CD4-positive, alpha-beta memory T cell (primary cell): ENCODE results near the gene KISS1R. TPM values are rescaled to one million over a fixed set of nuclear protein-coding genes. Genes with fewer than 3 reads are reported as not detected.

Experiments
- CTCF ChIA-PET: fragments of 350-600 bp; sonication (Branson Sonifier 250); formaldehyde crosslinking; loops from one replicate; lab custom pipeline; 2021; ENCODE audit warnings: inconsistent platforms; ENCODE audit not compliant: partially characterized antibody; lab: Charles Lee
- POLR2A ChIA-PET: fragments of 350-600 bp; sonication (Branson Sonifier 250); formaldehyde crosslinking; loops from one replicate; lab custom pipeline; 2021; ENCODE audit not compliant: partially characterized antibody; lab: Charles Lee
- DNase-seq, 5 donors: peaks; one replicate each; pipeline versions ENCODE4 v3.0.0 to v3.0.0-alpha.2; 2020 to 2022; ENCODE audit warnings: mixed read lengths in 1 of 5
- H3K27ac ChIP-seq: one replicate; pipeline ENCODE4 v1.7.0; 2013; ENCODE audit warnings: low read depth, low read length
- H3K27me3 ChIP-seq: 2 replicates; pipeline ENCODE4 v1.7.0; 2013; ENCODE audit warnings: mild to moderate bottlenecking, low read length, moderate library complexity; ENCODE audit not compliant: insufficient read depth
- H3K36me3 ChIP-seq: 2 replicates; pipeline ENCODE4 v1.7.0; 2013; ENCODE audit warnings: mild to moderate bottlenecking, low read length, moderate library complexity; ENCODE audit not compliant: insufficient read depth
- H3K4me1 ChIP-seq: 2 replicates; pipeline ENCODE4 v1.7.0; 2013; ENCODE audit warnings: mild to moderate bottlenecking, low read length, moderate library complexity; ENCODE audit not compliant: insufficient read depth
- H3K4me3 ChIP-seq, 2 donors: one replicate each; pipeline ENCODE4 v1.7.0; 2013; ENCODE audit warnings: low read length in 2 of 2, mild to moderate bottlenecking in 1 of 2
- H3K9me3 ChIP-seq, 2 donors: one replicate each; pipeline ENCODE4 v1.7.0; 2013; ENCODE audit warnings: low read length in 2 of 2, control low read depth in 1 of 2; ENCODE audit not compliant: control insufficient read depth in 1 of 2
- H3K27ac Mint-ChIP-seq, 7 donors: one replicate each; pipeline ENCODE4 v1.8.0; 2020 to 2021; ENCODE audit warnings: mixed read lengths in 7 of 7, mild to moderate bottlenecking in 6 of 7, inconsistent platforms in 3 of 7, moderate library complexity in 3 of 7
- H3K27me3 Mint-ChIP-seq, 2 donors: one replicate each; pipeline ENCODE4 v1.8.0; 2020 to 2021; ENCODE audit warnings: mixed read lengths in 2 of 2
- H3K36me3 Mint-ChIP-seq, 2 donors: one replicate each; pipeline ENCODE4 v1.8.0; 2020 to 2021; ENCODE audit warnings: mixed read lengths in 2 of 2, inconsistent platforms in 1 of 2, mild to moderate bottlenecking in 1 of 2
- H3K4me1 Mint-ChIP-seq, 4 donors: one replicate each; pipeline ENCODE4 v1.8.0; 2020 to 2021; ENCODE audit warnings: mixed read lengths in 4 of 4, mild to moderate bottlenecking in 1 of 4
- H3K4me3 Mint-ChIP-seq, 8 donors: one replicate each; pipeline ENCODE4 v1.8.0; 2020 to 2021; ENCODE audit warnings: mixed read lengths in 8 of 8, mild to moderate bottlenecking in 7 of 8, moderate library complexity in 6 of 8, inconsistent platforms in 3 of 8
- H3K9me3 Mint-ChIP-seq, 8 donors: one replicate each; pipeline ENCODE4 v1.8.0; 2020 to 2021; ENCODE audit warnings: mixed read lengths in 8 of 8, mild to moderate bottlenecking in 5 of 8, inconsistent platforms in 3 of 8, moderate library complexity in 1 of 8
- intact Hi-C: fragments of 100-400 bp; cut with micrococcal nuclease; formaldehyde crosslinking; loops from one replicate; pipeline ENCODE4 v1.15.1; 2023
- polyA plus RNA-seq, 2 donors: library from polyadenylated mRNA; unstranded; fragments of 300-500 nt; fragmentation: Illumina TruSeq; gene quantifications; one replicate each; pipeline ENCODE4 v1.2.3, GENCODE V29; 2021
- total RNA-seq, 2 experiments: library from RNA; stranded (reverse); gene quantifications; one replicate each; pipeline ENCODE4 v1.2.3, GENCODE V29; 2021

KISS1R gene
- total and polyA plus RNA-seq, 4 experiments from 2014 or later = 0.59 to 1.2 (median 0.69) TPM

- no peak overlapping the region for H3K27ac Mint-ChIP-seq
- Histone ChIP-seq H3K4me3 (no peak overlapping the region), H3K9me3 (no peaks in the 10 kb centered on the region), H3K4me1 (no peaks in the 10 kb centered on the region), H3K36me3 (peaks cover 4% of the 10 kb centered on the region), H3K27me3 (no peaks in the 10 kb centered on the region), H3K27ac (no peak overlapping the region)
- H3K36me3 Mint-ChIP-seq = peaks cover 15 to 16% of the 10 kb centered on the region in 2 donors
- H3K27me3 Mint-ChIP-seq = no peaks in the 10 kb centered on the region
- peaks cover 0 to 2% (median 0%) of the 10 kb centered on the region in 8 donors for H3K9me3 Mint-ChIP-seq
- no peak overlapping the region for H3K4me3 Mint-ChIP-seq
- intact Hi-C loops = no loop called here
- CTCF ChIA-PET = interaction anchor here (0.5 to 1.0 kb wide), 2 partner anchors 19 to 194 kb away, joined by 3 to 4 read pairs; no protein-coding TSS in a partner anchor
- DNase-seq = peak in 1 of 5 donors; percentile 29
- peaks cover 0 to 5% (median 2%) of the 10 kb centered on the region in 4 donors for H3K4me1 Mint-ChIP-seq
- POLR2A ChIA-PET = no interaction called here
Observed at GRCh38 chr19:964761-965694, 47.9 kb downstream of the KISS1R start.

GRCh38 chr19:966485-967088, 49.5 kb downstream of the KISS1R start:
- Histone ChIP-seq H3K9me3 (peaks cover 0 to 7% of the 10 kb centered on the region in 2 donors), H3K36me3 (peaks cover 4% of the 10 kb centered on the region), H3K4me3 (no peak overlapping the region), H3K27ac (no peak overlapping the region), H3K4me1 (no peaks in the 10 kb centered on the region), H3K27me3 (no peaks in the 10 kb centered on the region)
- Mint-ChIP-seq H3K27ac (no peak overlapping the region), H3K4me3 (no peak overlapping the region), H3K4me1 (peaks cover 0 to 5% (median 2%) of the 10 kb centered on the region in 4 donors), H3K36me3 (peaks cover 20 to 26% of the 10 kb centered on the region in 2 donors), H3K9me3 (peaks cover 0 to 7% (median 6%) of the 10 kb centered on the region in 8 donors), H3K27me3 (no peaks in the 10 kb centered on the region)
- POLR2A ChIA-PET = interaction anchor here (0.6 kb wide), 1 partner anchor 370 kb away, joined by 3 read pairs; no protein-coding TSS in a partner anchor
- CTCF ChIA-PET = no interaction called here
- intact Hi-C loops = no loop called here
- peak in 1 of 5 donors; percentile 19 for DNase-seq

Other genes with a start within 250 kb of the KISS1R start
- gene FSTL3, start 240.9 kb upstream of the KISS1R start, total RNA-seq = 1 to 10 TPM; 2.9 to 3.4 TPM
- gene FSTL3, start 240.9 kb upstream of the KISS1R start, polyA plus RNA-seq = 1 to 10 TPM; 2.0 to 2.1 TPM
- not detected for gene PRSS57, start 221.9 kb upstream of the KISS1R start, total RNA-seq
- not detected for gene PRSS57, start 221.9 kb upstream of the KISS1R start, polyA plus RNA-seq
- not detected for gene PALM, start 208.4 kb upstream of the KISS1R start, total RNA-seq
- gene PALM, start 208.4 kb upstream of the KISS1R start, polyA plus RNA-seq = not detected
- not detected for gene MISP, start 166.2 kb upstream of the KISS1R start, total RNA-seq
- not detected for gene MISP, start 166.2 kb upstream of the KISS1R start, polyA plus RNA-seq
- gene PTBP1, start 119.9 kb upstream of the KISS1R start, total RNA-seq = 100 to 1,000 TPM; 315 TPM
- gene PTBP1, start 119.9 kb upstream of the KISS1R start, polyA plus RNA-seq = 100 to 1,000 TPM in 1 of 2 donors, 10 to 100 TPM in 1; 67.7 to 177 TPM
- not detected for gene PLPPR3, start 95.4 kb upstream of the KISS1R start, total RNA-seq
- not detected for gene PLPPR3, start 95.4 kb upstream of the KISS1R start, polyA plus RNA-seq
- not detected for gene AZU1, start 89.5 kb upstream of the KISS1R start, total RNA-seq
- gene AZU1, start 89.5 kb upstream of the KISS1R start, polyA plus RNA-seq = not detected
- gene PRTN3, start 76.3 kb upstream of the KISS1R start, total RNA-seq = not detected
- not detected for gene PRTN3, start 76.3 kb upstream of the KISS1R start, polyA plus RNA-seq
- not detected for gene ELANE, start 65.0 kb upstream of the KISS1R start, total RNA-seq
- gene ELANE, start 65.0 kb upstream of the KISS1R start, polyA plus RNA-seq = not detected
- 1 to 10 TPM in 1 of 2 experiments, under 1 TPM in 1; 0.91 to 1.1 TPM for gene CFD, start 57.7 kb upstream of the KISS1R start, total RNA-seq
- 1 to 10 TPM in 1 of 2 donors, not detected in 1; 4.8 TPM for gene CFD, start 57.7 kb upstream of the KISS1R start, polyA plus RNA-seq
- 10 to 100 TPM; 68.3 to 71.7 TPM for gene MED16, start 24.1 kb upstream of the KISS1R start, total RNA-seq
- gene MED16, start 24.1 kb upstream of the KISS1R start, polyA plus RNA-seq = 100 to 1,000 TPM in 1 of 2 donors, 10 to 100 TPM in 1; 48.6 to 125 TPM
- not detected for gene RNU6-9, start 23.8 kb upstream of the KISS1R start, total RNA-seq
- gene RNU6-9, start 23.8 kb upstream of the KISS1R start, polyA plus RNA-seq = not detected
- gene R3HDM4, start 4.1 kb upstream of the KISS1R start, total RNA-seq = 100 to 1,000 TPM; 153 to 160 TPM
- gene R3HDM4, start 4.1 kb upstream of the KISS1R start, polyA plus RNA-seq = 100 to 1,000 TPM; 203 to 230 TPM
- gene ARID3A, start 8.7 kb downstream of the KISS1R start, total RNA-seq = 1 to 10 TPM; 9.2 to 9.6 TPM
- gene ARID3A, start 8.7 kb downstream of the KISS1R start, polyA plus RNA-seq = 1 to 10 TPM in 1 of 2 donors, under 1 TPM in 1; 0.27 to 1.1 TPM
- 10 to 100 TPM; 53.9 to 60.3 TPM for gene WDR18, start 67.0 kb downstream of the KISS1R start, total RNA-seq
- 10 to 100 TPM; 44.3 to 79.7 TPM for gene WDR18, start 67.0 kb downstream of the KISS1R start, polyA plus RNA-seq
- gene GRIN3B, start 83.1 kb downstream of the KISS1R start, total RNA-seq = not detected
- not detected for gene GRIN3B, start 83.1 kb downstream of the KISS1R start, polyA plus RNA-seq
- gene TMEM259, start 103.8 kb downstream of the KISS1R start, total RNA-seq = 100 to 1,000 TPM; 315 to 329 TPM
- 10 to 100 TPM; 40.5 to 75.9 TPM for gene TMEM259, start 103.8 kb downstream of the KISS1R start, polyA plus RNA-seq
- gene RNU6-2, start 104.2 kb downstream of the KISS1R start, total RNA-seq = not detected
- not detected for gene RNU6-2, start 104.2 kb downstream of the KISS1R start, polyA plus RNA-seq
- gene CNN2, start 109.3 kb downstream of the KISS1R start, total RNA-seq = 100 to 1,000 TPM; 263 to 266 TPM
- gene CNN2, start 109.3 kb downstream of the KISS1R start, polyA plus RNA-seq = 100 to 1,000 TPM; 444 to 632 TPM
- 100 to 1,000 TPM; 313 to 319 TPM for gene ABCA7, start 122.8 kb downstream of the KISS1R start, total RNA-seq
- gene ABCA7, start 122.8 kb downstream of the KISS1R start, polyA plus RNA-seq = 10 to 100 TPM; 10.7 to 11.2 TPM
- gene ARHGAP45, start 149.8 kb downstream of the KISS1R start, total RNA-seq = 100 to 1,000 TPM; 834 to 836 TPM
- gene ARHGAP45, start 149.8 kb downstream of the KISS1R start, polyA plus RNA-seq = 100 to 1,000 TPM; 222 to 501 TPM
- gene POLR2E, start 178.0 kb downstream of the KISS1R start, total RNA-seq = 10 to 100 TPM; 76.0 to 80.0 TPM
- 100 to 1,000 TPM; 167 to 197 TPM for gene POLR2E, start 178.0 kb downstream of the KISS1R start, polyA plus RNA-seq
- 100 to 1,000 TPM; 210 to 220 TPM for gene GPX4, start 186.7 kb downstream of the KISS1R start, total RNA-seq
- gene GPX4, start 186.7 kb downstream of the KISS1R start, polyA plus RNA-seq = 100 to 1,000 TPM; 399 to 406 TPM